OCI-M2 (cell line): ENCODE measurements around the gene RDH16.
"Not testable (repeated sequence)": the region's sequence is repeated elsewhere in the genome, so short reads cannot be mapped to it uniquely, and the experiment has no call there.

Experiments used
- DNase-seq: peaks from one replicate; lab custom pipeline; 2025; ENCODE audit not compliant: unreplicated experiment; lab: John Stamatoyannopoulos, UW

Gene RDH16

GRCh38 chr12:56989861-56990610 is 32.6 kb upstream of the RDH16 start:
- no peak for DNase-seq

DNA sequence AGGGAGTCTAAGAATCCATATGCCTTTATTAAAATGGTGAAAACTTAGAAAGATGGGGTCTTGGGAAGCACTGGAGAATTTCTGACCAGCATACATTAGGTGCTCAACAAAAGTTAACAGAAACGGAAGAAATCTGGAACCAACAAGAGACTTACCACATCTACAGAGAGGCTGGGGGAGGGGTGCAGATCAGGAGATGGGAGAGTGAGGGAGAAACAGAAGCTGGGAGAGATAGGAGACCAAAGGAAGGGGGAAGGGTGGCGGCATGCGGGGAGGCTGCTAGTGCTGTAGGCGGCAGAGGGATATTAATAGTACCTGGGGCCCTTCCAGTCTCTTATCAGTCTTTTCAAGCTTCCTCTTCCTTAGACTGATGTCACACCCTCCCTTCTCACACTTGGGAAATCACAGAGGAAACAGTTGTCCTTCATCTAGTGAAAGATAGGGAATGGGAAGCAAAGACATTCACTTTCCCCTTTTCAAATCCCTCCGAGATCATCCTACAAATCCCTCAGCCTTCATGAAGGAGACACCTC is 30.9 kb upstream of the RDH16 start:
- DNase-seq: peak; percentile 36

DNA sequence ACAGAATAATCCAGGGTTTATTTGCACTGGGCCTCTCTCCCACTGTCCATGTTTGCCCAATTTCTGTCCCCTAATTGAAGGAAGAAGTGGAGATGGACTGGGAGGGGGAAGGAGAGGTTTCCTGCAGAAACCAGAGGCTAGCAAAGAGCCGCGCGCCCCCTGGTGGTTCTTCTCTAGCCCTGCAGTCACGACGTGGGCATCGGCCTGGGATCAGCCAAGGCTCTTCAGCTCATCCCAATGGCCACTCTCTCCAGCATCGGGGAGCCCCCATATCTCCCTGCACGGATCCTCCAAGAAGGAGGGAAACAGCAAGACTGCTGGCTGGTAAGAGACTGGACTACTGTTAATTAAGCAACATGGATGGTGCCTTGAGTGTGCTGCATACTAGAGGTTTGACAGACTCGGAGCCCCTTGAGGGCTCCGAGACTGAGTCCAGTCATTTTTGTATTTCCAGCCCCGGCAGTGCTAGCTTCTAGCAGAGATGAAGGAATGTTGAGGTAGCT is 30.2 kb upstream of the RDH16 start:
- DNase-seq: peak; percentile 52

DNA sequence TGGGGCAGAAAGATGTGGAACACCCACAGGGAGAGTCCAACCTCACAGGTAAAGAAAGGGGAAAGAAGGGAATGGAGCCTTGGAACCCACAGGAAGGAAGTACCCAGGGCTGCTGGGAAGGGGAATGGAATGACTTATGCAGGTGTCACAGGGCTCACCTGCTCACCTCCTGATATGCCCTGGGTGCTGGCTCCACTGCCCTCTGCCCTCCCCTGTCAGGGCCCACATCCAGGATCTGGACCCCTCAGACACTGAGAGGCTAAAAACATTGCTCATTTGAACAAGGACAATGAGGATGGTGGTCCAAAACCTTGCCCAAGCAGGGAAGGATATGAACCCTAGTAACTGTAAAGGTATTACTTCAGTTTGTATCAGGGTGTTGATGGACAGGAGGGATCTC is 29.6 kb upstream of the RDH16 start:
- no peak for DNase-seq

DNA sequence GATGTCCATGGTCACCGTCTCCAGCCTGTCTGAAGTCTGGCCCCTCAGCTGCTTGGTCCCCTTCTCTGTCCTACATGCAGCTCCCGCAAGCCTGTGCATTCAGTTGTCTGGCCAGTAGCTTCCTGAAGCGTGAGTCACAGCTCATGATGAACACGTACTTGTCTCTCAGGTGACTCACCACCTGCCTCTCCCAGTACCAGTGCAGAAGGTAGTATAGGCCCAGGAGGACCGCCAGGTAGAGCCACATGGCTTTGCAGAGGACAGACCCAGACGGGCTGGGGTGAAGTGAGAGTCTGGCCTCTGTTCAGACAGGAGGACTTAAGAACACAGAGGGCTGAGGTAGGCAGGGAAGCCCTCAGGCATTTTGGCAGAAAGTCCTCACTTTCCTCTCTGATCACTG is 28.3 kb upstream of the RDH16 start:
- not testable (repeated sequence) for DNase-seq

DNA sequence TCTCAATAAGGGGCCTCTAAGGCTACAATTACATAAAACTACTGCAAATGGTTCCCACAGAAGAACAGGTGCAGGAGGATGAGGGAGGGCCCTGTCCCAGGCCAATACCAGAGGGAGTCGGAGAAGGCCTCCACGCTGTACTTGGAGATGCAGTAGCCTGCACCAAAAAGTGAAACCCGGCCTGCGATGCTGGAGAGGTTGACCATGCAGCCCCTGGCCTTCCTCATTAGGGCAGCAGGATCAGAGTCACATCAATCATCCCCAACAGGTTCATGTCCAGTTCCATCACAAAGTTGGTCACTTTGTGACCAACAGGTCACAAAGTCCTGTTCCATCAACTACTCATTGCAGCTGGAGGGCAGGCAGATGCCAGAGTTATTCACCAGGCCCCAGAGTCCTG is 26.0 kb upstream of the RDH16 start:
- DNase-seq: no peak

- DNase-seq: not testable (repeated sequence)
Measured at GRCh38 chr12:56982578-56983236, 25.3 kb upstream of the RDH16 start.

GRCh38 chr12:56980941-56981530 is 23.6 kb upstream of the RDH16 start:
- DNase-seq: no peak

- DNase-seq: no peak
Measured at GRCh38 chr12:56980268-56980667, 22.9 kb upstream of the RDH16 start.

DNA sequence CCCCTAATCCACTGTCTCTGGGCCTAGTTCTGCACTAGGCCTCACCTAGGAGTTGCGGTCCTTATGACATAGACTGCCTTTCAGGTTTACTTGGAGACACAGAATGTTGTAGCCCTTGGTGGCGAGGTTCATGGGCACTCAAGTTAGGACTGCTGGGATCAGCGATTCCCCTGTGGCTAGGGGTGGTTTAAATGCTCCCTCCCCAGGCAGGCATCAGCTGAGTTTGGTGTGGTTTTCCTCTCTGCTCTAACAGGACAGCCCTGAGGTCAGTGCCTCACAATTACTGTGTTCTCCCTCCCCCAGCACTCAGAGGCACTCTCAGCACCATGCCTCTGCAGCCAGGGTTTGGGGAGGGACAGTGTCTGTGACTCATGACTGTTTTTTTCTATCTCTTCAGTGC is 22.2 kb upstream of the RDH16 start:
- no peak for DNase-seq

- no peak for DNase-seq
Measured at GRCh38 chr12:56978397-56979138, 21.2 kb upstream of the RDH16 start.

DNA sequence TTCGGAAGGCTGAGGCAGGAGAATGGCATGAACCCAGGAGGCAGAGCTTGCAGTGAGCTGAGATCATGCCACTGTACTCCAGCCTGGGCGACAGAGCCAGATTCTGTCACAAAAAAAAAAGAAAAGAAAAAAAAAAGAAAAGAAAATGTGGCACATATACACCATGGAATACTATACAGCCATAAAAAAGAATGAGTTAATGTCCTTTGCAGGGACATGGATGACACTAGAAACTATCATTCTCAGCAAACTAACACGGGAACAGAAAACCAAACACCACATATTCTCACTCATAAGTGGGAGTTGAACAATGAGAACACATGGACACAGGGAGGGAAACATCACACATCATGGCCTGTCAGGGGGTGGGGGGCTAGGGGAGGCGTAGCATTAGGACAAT is 20.0 kb upstream of the RDH16 start:
- DNase-seq: not testable (repeated sequence)

DNA sequence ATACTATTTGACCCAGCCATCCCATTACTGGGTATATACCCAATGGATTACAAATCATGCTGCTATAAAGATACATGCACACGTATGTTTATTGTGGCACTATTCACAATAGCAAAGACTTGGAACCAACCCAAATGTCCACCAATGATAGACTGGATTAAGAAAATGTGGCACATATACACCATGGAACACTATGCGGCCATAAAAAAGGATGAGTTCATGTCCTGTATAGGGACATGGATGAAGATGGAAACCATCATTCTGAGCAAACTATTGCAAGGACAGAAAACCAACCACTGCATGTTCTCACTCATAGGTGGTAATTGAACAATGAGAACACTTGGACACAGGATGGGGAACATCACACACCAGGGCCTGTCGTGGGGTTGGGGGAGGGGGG is 16.8 kb upstream of the RDH16 start:
- DNase-seq: not testable (repeated sequence)

GRCh38 chr12:56968910-56969309 is 11.5 kb upstream of the RDH16 start:
- DNase-seq: peak; percentile 22

GRCh38 chr12:56965997-56966642 is 8.7 kb upstream of the RDH16 start:
- DNase-seq: not testable (repeated sequence)

DNA sequence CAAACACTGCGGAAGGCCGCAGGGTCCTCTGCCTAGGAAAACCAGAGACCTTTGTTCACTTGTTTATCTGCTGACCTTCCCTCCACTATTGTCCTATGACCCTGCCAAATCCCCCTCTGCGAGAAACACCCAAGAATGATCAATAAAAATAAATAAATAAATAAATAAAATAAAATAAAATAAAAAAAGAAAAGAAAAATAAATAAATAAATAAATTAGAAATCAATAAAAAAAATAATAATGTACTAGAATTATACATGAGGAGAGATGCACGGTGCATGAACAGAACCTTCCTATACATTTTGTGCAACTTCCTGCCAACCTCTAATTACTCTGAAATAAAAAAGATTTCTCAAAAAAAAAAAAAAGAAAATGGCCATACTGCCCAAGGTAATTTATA is 7.7 kb upstream of the RDH16 start:
- DNase-seq: not testable (repeated sequence)

DNA sequence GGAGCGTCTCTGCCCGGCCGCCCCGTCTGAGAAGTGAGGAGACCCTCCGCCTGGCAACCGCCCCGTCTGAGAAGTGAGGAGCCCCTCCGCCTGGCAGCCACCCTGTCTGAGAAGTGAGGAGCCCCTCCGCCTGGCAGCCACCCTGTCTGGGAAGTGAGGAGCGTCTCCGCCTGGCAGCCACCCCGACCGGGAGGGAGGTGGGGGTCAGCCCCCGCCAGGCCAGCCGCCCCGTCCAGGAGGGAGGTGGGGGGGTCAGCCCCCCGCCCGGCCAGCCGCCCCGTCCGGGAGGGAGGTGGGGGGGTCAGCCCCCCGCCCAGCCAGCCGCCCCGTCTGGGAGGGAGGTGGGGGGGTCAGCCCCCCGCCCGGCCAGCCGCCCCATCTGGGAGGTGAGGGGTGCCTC is 6.1 kb upstream of the RDH16 start:
- not testable (repeated sequence) for DNase-seq

- DNase-seq: not testable (repeated sequence)
Measured at GRCh38 chr12:56962247-56962646, 4.8 kb upstream of the RDH16 start.

DNA sequence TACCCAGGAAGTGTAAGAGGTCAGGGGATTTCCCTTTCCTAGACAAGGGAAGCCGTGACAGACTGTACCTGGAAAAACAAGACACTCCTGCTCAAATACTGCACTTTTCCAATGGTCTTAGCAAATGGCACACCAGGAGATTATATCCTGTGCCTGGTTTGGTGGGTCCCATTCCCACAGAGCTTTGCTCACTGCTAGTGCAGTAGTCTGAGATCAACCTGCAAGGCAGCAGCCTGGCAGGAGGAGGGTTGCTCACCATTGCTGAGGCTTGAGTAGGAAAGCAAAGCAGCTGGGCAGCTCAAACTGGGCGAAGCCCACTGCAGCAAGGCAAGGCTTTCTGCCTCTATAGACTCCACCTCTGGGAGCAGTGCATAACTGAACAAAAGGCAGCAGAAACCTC is 1.0 kb upstream of the RDH16 start:
- no peak for DNase-seq

- no peak for DNase-seq
Measured at GRCh38 chr12:56955631-56956256, 1.7 kb downstream of the RDH16 start.
